ENCODE data around the gene KDM3A. TPM values are rescaled to one million over a fixed set of nuclear protein-coding genes. Genes with fewer than 3 reads are reported as not detected.

KDM3A gene
- total and polyA plus RNA-seq, 2 experiments from 2014 or later, result 8.9 to 21.8 TPM

GRCh38 chr2:86490245-86490644 is 49.1 kb downstream of the KDM3A start:
- H3K27ac ChIP-seq (ENCODE audit: low read depth), result no peak overlapping the region
- no peaks in the 10 kb centered on the region for H3K9me2 ChIP-seq (ENCODE audit: insufficient read depth)
- ATAC-seq (no peak), DNase-seq (ENCODE audit: low spot score) (no peak)
- no peaks in the 10 kb centered on the region for H4K20me1 ChIP-seq (replicated peaks; ENCODE audit: insufficient read depth)
- Mint-ChIP-seq H3K4me3 (no peak overlapping the region), H3K27me3 (ENCODE audit: insufficient read depth, low read depth, poor library complexity) (no peaks in the 10 kb centered on the region), H3K9me3 (peaks cover 5% of the 10 kb centered on the region; the same call in 2 of the 3 replicates), H3K4me1 (no peaks in the 10 kb centered on the region), H3K27ac (no peak overlapping the region), H3K36me3 (ENCODE audit: low read depth) (peaks cover 66% of the 10 kb centered on the region)
- no peaks in the 10 kb centered on the region for H3K4me1 ChIP-seq (ENCODE audit: insufficient read depth)
- H2AFZ ChIP-seq, result no peak overlapping the region
- no peak overlapping the region for H3K4me3 ChIP-seq
- H3K36me3 ChIP-seq (ENCODE audit: insufficient read depth), result peaks cover 15% of the 10 kb centered on the region; the same call in 1 of the 2 replicates
- no peaks in the 10 kb centered on the region for H3F3A ChIP-seq (replicated peaks; ENCODE audit: low read depth)
- no peaks in the 10 kb centered on the region for H3K27me3 ChIP-seq (ENCODE audit: insufficient read depth)
- no peak for TF ChIP-seq JUNB (IDR thresholded peaks at IDR 0.05; ENCODE audit: unreplicated experiment)
- TF ChIP-seq CTCF (conservative IDR thresholded peaks at IDR 0.05; ENCODE audit: low read depth in 2 of 2), result no peak
- no peak for TF ChIP-seq CREB1 (CRISPR knock-in tag; IDR thresholded peaks at IDR 0.05; ENCODE audit: low read depth)
- no peak for TF ChIP-seq EZH2 (IDR thresholded peaks at IDR 0.05; ENCODE audit: low read depth, unreplicated experiment)
- TF ChIP-seq STAT1 (IDR thresholded peaks at IDR 0.05; ENCODE audit: unreplicated experiment), result no peak
- TF ChIP-seq POLR2AphosphoS5 (IDR thresholded peaks at IDR 0.05; ENCODE audit: low read depth), result no peak
- no peak for TF ChIP-seq ETS1 (IDR thresholded peaks at IDR 0.05)
- no peak overlapping the region for H3K4me2 ChIP-seq
- no peaks in the 10 kb centered on the region for H3K79me2 ChIP-seq (replicated peaks; ENCODE audit: insufficient read depth)

GRCh38 chr2:86491088-86491487 is 49.9 kb downstream of the KDM3A start:
- Histone ChIP-seq H3F3A (replicated peaks; ENCODE audit: low read depth) (no peaks in the 10 kb centered on the region), H3K4me1 (ENCODE audit: insufficient read depth) (no peaks in the 10 kb centered on the region), H3K4me2 (no peak overlapping the region), H3K27ac (ENCODE audit: low read depth) (no peak overlapping the region), H4K20me1 (replicated peaks; ENCODE audit: insufficient read depth) (no peaks in the 10 kb centered on the region), H3K79me2 (replicated peaks; ENCODE audit: insufficient read depth) (no peaks in the 10 kb centered on the region), H3K36me3 (ENCODE audit: insufficient read depth) (peaks cover 17% of the 10 kb centered on the region; the same call in 1 of the 2 replicates), H3K4me3 (no peak overlapping the region), H3K9me2 (ENCODE audit: insufficient read depth) (no peaks in the 10 kb centered on the region), H2AFZ (no peak overlapping the region), H3K27me3 (ENCODE audit: insufficient read depth) (no peaks in the 10 kb centered on the region)
- no peak overlapping the region for H3K4me3 Mint-ChIP-seq
- peaks cover 66% of the 10 kb centered on the region for H3K36me3 Mint-ChIP-seq (ENCODE audit: low read depth)
- H3K9me3 Mint-ChIP-seq, result peaks cover 13% of the 10 kb centered on the region; the same call in 2 of the 3 replicates
- H3K27me3 Mint-ChIP-seq (ENCODE audit: insufficient read depth, low read depth, poor library complexity), result no peaks in the 10 kb centered on the region
- no peaks in the 10 kb centered on the region for H3K4me1 Mint-ChIP-seq
- no peak overlapping the region for H3K27ac Mint-ChIP-seq
- DNase-seq (ENCODE audit: low spot score) (no peak), ATAC-seq (no peak)
- TF ChIP-seq JUNB (IDR thresholded peaks at IDR 0.05; ENCODE audit: unreplicated experiment), result no peak
- TF ChIP-seq CREB1 (CRISPR knock-in tag; IDR thresholded peaks at IDR 0.05; ENCODE audit: low read depth), result no peak
- no peak for TF ChIP-seq EZH2 (IDR thresholded peaks at IDR 0.05; ENCODE audit: low read depth, unreplicated experiment)
- TF ChIP-seq EZH2phosphoT487 (IDR thresholded peaks at IDR 0.05; ENCODE audit: unreplicated experiment), result no peak
